ENCODE data around the gene ZNF101.
"Not testable (repeated sequence)": the region's sequence is repeated elsewhere in the genome, so short reads cannot be mapped to it uniquely, and the experiment has no call there.

ZNF101 gene

GRCh38 chr19:19661675-19662251 lies 6.9 kb upstream of the ZNF101 start:
- DNase-seq = peak; percentile 94

GRCh38 chr19:19662344-19662743 lies 6.3 kb upstream of the ZNF101 start:
- DNase-seq = no peak

- peak; percentile 69 for DNase-seq
Observed at GRCh38 chr19:19662871-19663255, 5.8 kb upstream of the ZNF101 start.

- DNase-seq = peak; percentile 98
Observed at GRCh38 chr19:19663256-19664120, 5.2 kb upstream of the ZNF101 start, which contains the start of gene ATP13A1. ATP13A1 (minus strand) TSS chr19:19663676; CDS start chr19:19663666, 10 bp downstream.

GRCh38 chr19:19665420-19665948 lies 3.2 kb upstream of the ZNF101 start:
- DNase-seq = not testable (repeated sequence)

- no peak for DNase-seq
Observed at GRCh38 chr19:19670070-19670551, 1.5 kb downstream of the ZNF101 start.

GRCh38 chr19:19672816-19673215 lies 4.2 kb downstream of the ZNF101 start:
- no peak for DNase-seq

GRCh38 chr19:19674315-19674714 lies 5.7 kb downstream of the ZNF101 start:
- DNase-seq = no peak

- no peak for DNase-seq
Observed at GRCh38 chr19:19677579-19677978, 8.9 kb downstream of the ZNF101 start.

- no peak for DNase-seq
Observed at GRCh38 chr19:19679176-19680073, 10.8 kb downstream of the ZNF101 start.

GRCh38 chr19:19686119-19686518 lies 17.5 kb downstream of the ZNF101 start:
- not testable (repeated sequence) for DNase-seq

GRCh38 chr19:19686580-19686979 lies 17.9 kb downstream of the ZNF101 start:
- DNase-seq = no peak

- no peak for DNase-seq
Observed at GRCh38 chr19:19687090-19687489, 18.5 kb downstream of the ZNF101 start.

- DNase-seq = not testable (repeated sequence)
Observed at GRCh38 chr19:19689023-19689422, 20.4 kb downstream of the ZNF101 start.

GRCh38 chr19:19691683-19692082 lies 23.0 kb downstream of the ZNF101 start:
- no peak for DNase-seq

GRCh38 chr19:19696386-19696785 lies 27.7 kb downstream of the ZNF101 start:
- DNase-seq = no peak

GRCh38 chr19:19697589-19697988 lies 28.9 kb downstream of the ZNF101 start:
- DNase-seq = no peak

GRCh38 chr19:19700493-19700892 lies 31.9 kb downstream of the ZNF101 start:
- DNase-seq = not testable (repeated sequence)

- no peak for DNase-seq
Observed at GRCh38 chr19:19704836-19705235, 36.2 kb downstream of the ZNF101 start.

GRCh38 chr19:19710506-19710905 lies 41.9 kb downstream of the ZNF101 start:
- no peak for DNase-seq

- DNase-seq = no peak
Observed at GRCh38 chr19:19711306-19711933, 42.8 kb downstream of the ZNF101 start.

All from inflammatory macrophage treated with lipopolysaccharide for 4 hours (primary cell).